Measurements from ENCODE around the gene FAM169A. TPM values are rescaled to one million over a fixed set of nuclear protein-coding genes. Genes with fewer than 3 reads are reported as not detected.

Gene FAM169A
- total RNA-seq, 1 donor from 2014 or later = 5.9 TPM

GRCh38 chr5:74903165-74903787 lies 37.1 kb upstream of the FAM169A start:
- H3K36me3 Mint-ChIP-seq (ENCODE audit: low read depth) = no peaks in the 10 kb centered on the region
- no peak overlapping the region for H3K27ac Mint-ChIP-seq (ENCODE audit: unreplicated experiment)
- peak; percentile 66 for TF ChIP-seq CTCF (IDR thresholded peaks at IDR 0.05)
- H3K4me1 Mint-ChIP-seq (ENCODE audit: low read depth) = no peaks in the 10 kb centered on the region
- H3K9me3 Mint-ChIP-seq (ENCODE audit: low read depth) = peaks cover 8% of the 10 kb centered on the region
- no peak for DNase-seq (ENCODE audit: low spot score)
- no peaks in the 10 kb centered on the region for H3K27me3 Mint-ChIP-seq (ENCODE audit: low read depth)
- no peak overlapping the region for H3K4me3 Mint-ChIP-seq (ENCODE audit: unreplicated experiment)

DNA sequence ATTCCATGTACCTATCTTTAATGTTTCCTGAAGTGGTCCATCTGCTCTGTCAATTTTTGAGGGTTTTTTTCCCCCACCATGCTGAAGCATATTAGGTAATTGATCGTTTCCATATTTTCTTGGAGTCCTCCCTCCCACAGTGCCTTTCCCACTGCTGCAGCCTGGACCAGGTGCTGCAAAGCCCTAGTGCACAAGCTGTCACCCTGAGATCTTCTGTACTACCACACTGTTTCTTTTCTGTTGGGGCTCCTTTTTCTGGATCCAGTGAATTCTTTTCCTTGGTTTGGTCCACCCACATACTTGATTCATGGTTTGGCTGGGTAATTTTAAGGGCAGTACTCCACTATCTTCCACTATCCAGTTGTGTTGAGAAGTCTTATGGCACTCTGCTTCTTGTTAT lies 30.9 kb upstream of the FAM169A start:
- no peak for DNase-seq (ENCODE audit: low spot score)
- no peak overlapping the region for H3K4me3 Mint-ChIP-seq (ENCODE audit: unreplicated experiment)
- peaks cover 10% of the 10 kb centered on the region for H3K9me3 Mint-ChIP-seq (ENCODE audit: low read depth)
- peaks cover 2% of the 10 kb centered on the region for H3K36me3 Mint-ChIP-seq (ENCODE audit: low read depth)
- H3K4me1 Mint-ChIP-seq (ENCODE audit: low read depth) = peaks cover 7% of the 10 kb centered on the region
- H3K27ac Mint-ChIP-seq (ENCODE audit: unreplicated experiment) = no peak overlapping the region
- H3K27me3 Mint-ChIP-seq (ENCODE audit: low read depth) = no peaks in the 10 kb centered on the region
- TF ChIP-seq CTCF (IDR thresholded peaks at IDR 0.05) = no peak

DNA sequence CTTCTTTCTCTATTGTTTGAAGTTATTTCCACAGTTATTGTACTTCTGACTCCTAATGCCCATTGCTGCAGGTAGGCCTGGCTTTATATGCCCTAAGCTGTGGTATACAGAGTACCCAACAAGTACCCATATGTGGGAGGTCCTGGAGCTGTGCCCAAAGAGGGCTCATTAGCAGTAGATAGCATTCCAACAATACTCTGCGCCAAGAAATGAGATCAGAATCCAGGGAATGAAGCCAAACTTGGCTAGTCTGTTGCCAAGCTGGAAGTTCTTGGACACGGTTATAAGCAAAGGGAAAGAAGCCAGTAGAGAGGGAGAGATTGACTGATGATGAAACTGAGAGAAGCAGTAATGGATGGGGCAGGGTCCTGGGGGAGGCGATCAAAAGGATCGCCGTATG lies 29.7 kb upstream of the FAM169A start:
- H3K27me3 Mint-ChIP-seq (ENCODE audit: low read depth) = no peaks in the 10 kb centered on the region
- no peak for DNase-seq (ENCODE audit: low spot score)
- peaks cover 10% of the 10 kb centered on the region for H3K9me3 Mint-ChIP-seq (ENCODE audit: low read depth)
- no peak for TF ChIP-seq CTCF (IDR thresholded peaks at IDR 0.05)
- H3K4me3 Mint-ChIP-seq (ENCODE audit: unreplicated experiment) = no peak overlapping the region
- peaks cover 7% of the 10 kb centered on the region for H3K4me1 Mint-ChIP-seq (ENCODE audit: low read depth)
- H3K27ac Mint-ChIP-seq (ENCODE audit: unreplicated experiment) = peak overlapping the region; percentile 34
- peaks cover 2% of the 10 kb centered on the region for H3K36me3 Mint-ChIP-seq (ENCODE audit: low read depth)

- H3K27ac Mint-ChIP-seq (ENCODE audit: unreplicated experiment) = no peak overlapping the region
- TF ChIP-seq CTCF (IDR thresholded peaks at IDR 0.05) = no peak
- peaks cover 10% of the 10 kb centered on the region for H3K9me3 Mint-ChIP-seq (ENCODE audit: low read depth)
- H3K4me3 Mint-ChIP-seq (ENCODE audit: unreplicated experiment) = no peak overlapping the region
- H3K27me3 Mint-ChIP-seq (ENCODE audit: low read depth) = no peaks in the 10 kb centered on the region
- peaks cover 7% of the 10 kb centered on the region for H3K4me1 Mint-ChIP-seq (ENCODE audit: low read depth)
- DNase-seq (ENCODE audit: low spot score) = no peak
- peaks cover 2% of the 10 kb centered on the region for H3K36me3 Mint-ChIP-seq (ENCODE audit: low read depth)
These were observed 28.2 kb upstream of the FAM169A start for GRCh38 chr5:74894351-74894750.

- peaks cover 7% of the 10 kb centered on the region for H3K4me1 Mint-ChIP-seq (ENCODE audit: low read depth)
These were observed 26.7 kb upstream of the FAM169A start for GRCh38 chr5:74892921-74893320.

More at GRCh38 chr5:74892921-74893320, 26.7 kb upstream of the FAM169A start:
- no peak overlapping the region for H3K4me3 Mint-ChIP-seq (ENCODE audit: unreplicated experiment)
- no peak for DNase-seq (ENCODE audit: low spot score)
- H3K27me3 Mint-ChIP-seq (ENCODE audit: low read depth) = no peaks in the 10 kb centered on the region
- peaks cover 10% of the 10 kb centered on the region for H3K9me3 Mint-ChIP-seq (ENCODE audit: low read depth)
- H3K36me3 Mint-ChIP-seq (ENCODE audit: low read depth) = peaks cover 2% of the 10 kb centered on the region
- TF ChIP-seq CTCF (IDR thresholded peaks at IDR 0.05) = no peak
- H3K27ac Mint-ChIP-seq (ENCODE audit: unreplicated experiment) = no peak overlapping the region

Measured in chondrocyte (in vitro differentiated cells).